ENCODE measurements around the gene RBM28.

Gene RBM28

DNA sequence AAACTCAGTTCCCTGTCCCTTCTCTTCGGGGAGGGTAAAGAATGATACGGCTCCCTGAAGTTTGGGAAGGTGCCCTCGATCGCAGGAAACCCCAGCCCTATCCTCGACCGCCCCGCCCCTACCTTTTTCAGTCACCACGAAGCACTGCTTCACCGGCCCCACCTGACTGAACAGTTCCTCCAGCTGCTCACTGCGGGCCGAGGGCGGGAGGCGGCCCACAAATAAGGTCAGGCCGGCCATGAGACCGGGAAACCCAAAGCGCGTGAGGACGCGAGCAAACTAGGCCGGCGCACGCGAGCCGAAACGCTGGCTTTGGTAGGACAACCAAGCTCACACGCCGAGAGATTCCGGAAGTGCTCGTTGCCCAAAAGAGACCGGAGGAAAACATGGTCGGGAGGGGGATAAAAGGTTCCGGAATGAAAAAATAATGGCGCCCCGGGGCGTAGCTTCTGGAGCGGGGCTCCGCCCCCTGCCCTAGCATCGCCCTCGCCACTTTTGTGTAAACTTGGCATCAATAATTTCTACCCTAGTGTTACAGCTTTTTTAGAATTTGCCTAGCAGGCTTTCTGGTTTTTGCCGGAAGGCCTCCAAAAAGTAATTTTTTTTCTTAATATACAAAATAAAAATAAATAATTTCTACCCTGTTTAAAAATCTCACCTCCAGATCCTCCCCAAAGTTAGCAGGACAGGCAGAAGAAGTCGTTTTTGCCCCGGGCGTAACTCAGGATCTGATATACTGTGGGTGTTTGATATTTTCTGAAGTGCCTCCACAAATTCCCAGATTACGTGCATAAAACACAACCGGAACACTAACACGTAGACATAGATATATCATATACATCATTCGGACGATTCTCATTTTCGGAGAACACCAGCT lies at the start of gene RBM28 (continued):
- TF ChIP-seq ZNF132 (tag by site-specific recombination; IDR thresholded peaks at IDR 0.05; ENCODE audit: borderline replicate concordance) (no peak), ZXDB (tag by site-specific recombination; IDR thresholded peaks at IDR 0.05) (peak; percentile 94), ZNF629 (tag by site-specific recombination; IDR thresholded peaks at IDR 0.05) (peak; percentile 82), GLIS2 (tag by site-specific recombination; IDR thresholded peaks at IDR 0.05) (peak; percentile 41; the same call in 1 of the 2 replicates), ZNF768 (tag by site-specific recombination; IDR thresholded peaks at IDR 0.05) (no peak), ZNF518A (tag by site-specific recombination; conservative IDR thresholded peaks at IDR 0.05; ENCODE audit: low read depth) (peak; percentile 84), ZNF175 (tag by site-specific recombination; IDR thresholded peaks at IDR 0.05) (no peak), ZNF433 (tag by site-specific recombination; IDR thresholded peaks at IDR 0.05; ENCODE audit: low read depth) (no peak), SP7 (tag by site-specific recombination; IDR thresholded peaks at IDR 0.05) (peak; percentile 92), ZNF521 (tag by site-specific recombination; IDR thresholded peaks at IDR 0.05) (no peak), ZNF830 (tag by site-specific recombination; IDR thresholded peaks at IDR 0.05; ENCODE audit: low read depth) (no peak), ZNF658 (tag by site-specific recombination; IDR thresholded peaks at IDR 0.05) (no peak), KLF9 (tag by site-specific recombination; IDR thresholded peaks at IDR 0.05; ENCODE audit: low read depth) (peak; percentile 86), KLF7 (tag by site-specific recombination; IDR thresholded peaks at IDR 0.05; ENCODE audit: borderline replicate concordance) (peak; percentile 95), SCRT1 (tag by site-specific recombination; IDR thresholded peaks at IDR 0.05; ENCODE audit: borderline replicate concordance) (no peak), ZNF394 (tag by site-specific recombination; IDR thresholded peaks at IDR 0.05; ENCODE audit: borderline replicate concordance) (peak; percentile 76), ZNF404 (tag by site-specific recombination; IDR thresholded peaks at IDR 0.05) (no peak), KLF10 (tag by site-specific recombination; IDR thresholded peaks at IDR 0.05) (peak; percentile 72), ZNF660 (tag by site-specific recombination; IDR thresholded peaks at IDR 0.05) (peak; percentile 99), HOXD13 (CRISPR knock-in tag; IDR thresholded peaks at IDR 0.05; ENCODE audit: borderline replicate concordance) (no peak), ZNF146 (tag by site-specific recombination; IDR thresholded peaks at IDR 0.05) (peak; percentile 44), ZNF777 (tag by site-specific recombination; IDR thresholded peaks at IDR 0.05; ENCODE audit: borderline replicate concordance) (peak; percentile 46; the same call in 1 of the 2 replicates), SCRT2 (tag by site-specific recombination; IDR thresholded peaks at IDR 0.05) (peak; percentile 42; the same call in 1 of the 2 replicates), MZF1 (tag by site-specific recombination; IDR thresholded peaks at IDR 0.05; ENCODE audit: borderline replicate concordance) (no peak), MYNN (tag by site-specific recombination; IDR thresholded peaks at IDR 0.05; ENCODE audit: borderline replicate concordance) (peak; percentile 19; the same call in 1 of the 2 replicates), GFI1B (tag by site-specific recombination; IDR thresholded peaks at IDR 0.05) (no peak), ZNF843 (tag by site-specific recombination; IDR thresholded peaks at IDR 0.05) (peak; percentile 82)
- TF ChIP-seq, protein P1, sequence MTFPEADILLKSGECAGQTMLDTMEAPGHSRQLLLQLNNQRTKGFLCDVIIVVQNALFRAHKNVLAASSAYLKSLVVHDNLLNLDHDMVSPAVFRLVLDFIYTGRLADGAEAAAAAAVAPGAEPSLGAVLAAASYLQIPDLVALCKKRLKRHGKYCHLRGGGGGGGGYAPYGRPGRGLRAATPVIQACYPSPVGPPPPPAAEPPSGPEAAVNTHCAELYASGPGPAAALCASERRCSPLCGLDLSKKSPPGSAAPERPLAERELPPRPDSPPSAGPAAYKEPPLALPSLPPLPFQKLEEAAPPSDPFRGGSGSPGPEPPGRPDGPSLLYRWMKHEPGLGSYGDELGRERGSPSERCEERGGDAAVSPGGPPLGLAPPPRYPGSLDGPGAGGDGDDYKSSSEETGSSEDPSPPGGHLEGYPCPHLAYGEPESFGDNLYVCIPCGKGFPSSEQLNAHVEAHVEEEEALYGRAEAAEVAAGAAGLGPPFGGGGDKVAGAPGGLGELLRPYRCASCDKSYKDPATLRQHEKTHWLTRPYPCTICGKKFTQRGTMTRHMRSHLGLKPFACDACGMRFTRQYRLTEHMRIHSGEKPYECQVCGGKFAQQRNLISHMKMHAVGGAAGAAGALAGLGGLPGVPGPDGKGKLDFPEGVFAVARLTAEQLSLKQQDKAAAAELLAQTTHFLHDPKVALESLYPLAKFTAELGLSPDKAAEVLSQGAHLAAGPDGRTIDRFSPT (tag by site-specific recombination; IDR thresholded peaks at IDR 0.05), result peak; percentile 66
- TF ChIP-seq, protein P2, sequence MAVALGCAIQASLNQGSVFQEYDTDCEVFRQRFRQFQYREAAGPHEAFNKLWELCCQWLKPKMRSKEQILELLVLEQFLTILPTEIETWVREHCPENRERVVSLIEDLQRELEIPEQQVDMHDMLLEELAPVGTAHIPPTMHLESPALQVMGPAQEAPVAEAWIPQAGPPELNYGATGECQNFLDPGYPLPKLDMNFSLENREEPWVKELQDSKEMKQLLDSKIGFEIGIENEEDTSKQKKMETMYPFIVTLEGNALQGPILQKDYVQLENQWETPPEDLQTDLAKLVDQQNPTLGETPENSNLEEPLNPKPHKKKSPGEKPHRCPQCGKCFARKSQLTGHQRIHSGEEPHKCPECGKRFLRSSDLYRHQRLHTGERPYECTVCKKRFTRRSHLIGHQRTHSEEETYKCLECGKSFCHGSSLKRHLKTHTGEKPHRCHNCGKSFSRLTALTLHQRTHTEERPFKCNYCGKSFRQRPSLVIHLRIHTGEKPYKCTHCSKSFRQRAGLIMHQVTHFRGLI (tag by site-specific recombination; IDR thresholded peaks at IDR 0.05), result peak; percentile 60; the same call in 1 of the 2 replicates
- TF ChIP-seq, protein P3, sequence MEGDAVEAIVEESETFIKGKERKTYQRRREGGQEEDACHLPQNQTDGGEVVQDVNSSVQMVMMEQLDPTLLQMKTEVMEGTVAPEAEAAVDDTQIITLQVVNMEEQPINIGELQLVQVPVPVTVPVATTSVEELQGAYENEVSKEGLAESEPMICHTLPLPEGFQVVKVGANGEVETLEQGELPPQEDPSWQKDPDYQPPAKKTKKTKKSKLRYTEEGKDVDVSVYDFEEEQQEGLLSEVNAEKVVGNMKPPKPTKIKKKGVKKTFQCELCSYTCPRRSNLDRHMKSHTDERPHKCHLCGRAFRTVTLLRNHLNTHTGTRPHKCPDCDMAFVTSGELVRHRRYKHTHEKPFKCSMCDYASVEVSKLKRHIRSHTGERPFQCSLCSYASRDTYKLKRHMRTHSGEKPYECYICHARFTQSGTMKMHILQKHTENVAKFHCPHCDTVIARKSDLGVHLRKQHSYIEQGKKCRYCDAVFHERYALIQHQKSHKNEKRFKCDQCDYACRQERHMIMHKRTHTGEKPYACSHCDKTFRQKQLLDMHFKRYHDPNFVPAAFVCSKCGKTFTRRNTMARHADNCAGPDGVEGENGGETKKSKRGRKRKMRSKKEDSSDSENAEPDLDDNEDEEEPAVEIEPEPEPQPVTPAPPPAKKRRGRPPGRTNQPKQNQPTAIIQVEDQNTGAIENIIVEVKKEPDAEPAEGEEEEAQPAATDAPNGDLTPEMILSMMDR (tag by site-specific recombination; IDR thresholded peaks at IDR 0.05), result peak; percentile 28; the same call in 1 of the 2 replicates

All from HEK293 (cell line).